ENCODE data around the gene LSM2.

- TF ChIP-seq CTCF (IDR thresholded peaks at IDR 0.05) (no peak), POLR2A (IDR thresholded peaks at IDR 0.05) (no peak)
Measured at GRCh38 chr6:31830886-31831335, 24.1 kb upstream of the LSM2 start.
